Mesothelial cell of epicardium (in vitro differentiated cells): ENCODE data around the gene METTL16. TPM values are rescaled to one million over a fixed set of nuclear protein-coding genes. Genes with fewer than 3 reads are reported as not detected.

Experiments
- DNase-seq, 2 experiments: peaks; one replicate each; pipeline ENCODE4 v3.0.0; 2021; ENCODE audit warnings: low spot score in 2 of 2; ENCODE audit not compliant: unreplicated experiment in 2 of 2
- H3K27ac Mint-ChIP-seq: 2 replicates; pipeline ENCODE4 v1.8.0; 2021; ENCODE audit warnings: mixed read lengths
- H3K27me3 Mint-ChIP-seq: 2 replicates; pipeline ENCODE4 v1.8.0; 2021; ENCODE audit warnings: low read depth, mixed read lengths
- H3K36me3 Mint-ChIP-seq: 2 replicates; pipeline ENCODE4 v1.8.0; 2021; ENCODE audit warnings: mixed read lengths
- H3K4me1 Mint-ChIP-seq: 2 replicates; pipeline ENCODE4 v1.8.0; 2021; ENCODE audit warnings: mixed read lengths
- H3K4me3 Mint-ChIP-seq: 2 replicates; pipeline ENCODE4 v1.8.0; 2021; ENCODE audit warnings: mild to moderate bottlenecking, moderate library complexity, mixed read lengths
- H3K9me3 Mint-ChIP-seq: 2 replicates; pipeline ENCODE4 v1.8.0; 2021; ENCODE audit warnings: mixed read lengths
- CTCF ChIP-seq: fragments of 200-600 bp; sonication (generic); IDR thresholded peaks from one replicate; pipeline ENCODE4 v1.5.0; 2021; ENCODE audit warnings: antibody characterized with exemption; ENCODE audit not compliant: unreplicated experiment
- total RNA-seq: library from RNA; stranded (reverse); gene quantifications from 3 replicates; pipeline ENCODE4 v1.2.1, GENCODE V29; 2021

METTL16 gene
- total RNA-seq, 1 donor from 2014 or later: 42.3 TPM

GRCh38 chr17:2457913-2458312 lies 53.8 kb downstream of the METTL16 start:
- peaks cover 28% of the 10 kb centered on the region for H3K36me3 Mint-ChIP-seq
- no peak for TF ChIP-seq CTCF
- H3K4me3 Mint-ChIP-seq: no peak overlapping the region
- H3K27ac Mint-ChIP-seq: no peak overlapping the region
- H3K9me3 Mint-ChIP-seq: no peaks in the 10 kb centered on the region
- H3K27me3 Mint-ChIP-seq: no peaks in the 10 kb centered on the region
- H3K4me1 Mint-ChIP-seq: no peaks in the 10 kb centered on the region
- DNase-seq: no peak

- H3K27me3 Mint-ChIP-seq: no peaks in the 10 kb centered on the region
- H3K4me3 Mint-ChIP-seq: no peak overlapping the region
- no peaks in the 10 kb centered on the region for H3K4me1 Mint-ChIP-seq
- H3K27ac Mint-ChIP-seq: no peak overlapping the region
- no peak for TF ChIP-seq CTCF
- peaks cover 19% of the 10 kb centered on the region for H3K36me3 Mint-ChIP-seq
- DNase-seq: no peak
- no peaks in the 10 kb centered on the region for H3K9me3 Mint-ChIP-seq
These were observed 55.2 kb downstream of the METTL16 start for GRCh38 chr17:2456475-2456874.

GRCh38 chr17:2455956-2456355 lies 55.7 kb downstream of the METTL16 start:
- Mint-ChIP-seq H3K27ac (no peak overlapping the region), H3K27me3 (no peaks in the 10 kb centered on the region), H3K9me3 (no peaks in the 10 kb centered on the region), H3K4me1 (no peaks in the 10 kb centered on the region), H3K4me3 (no peak overlapping the region), H3K36me3 (peaks cover 20% of the 10 kb centered on the region)
- no peak for TF ChIP-seq CTCF
- DNase-seq: no peak

GRCh38 chr17:2453866-2454265 lies 57.8 kb downstream of the METTL16 start:
- no peak for DNase-seq
- H3K27me3 Mint-ChIP-seq: no peaks in the 10 kb centered on the region
- peaks cover 18% of the 10 kb centered on the region for H3K36me3 Mint-ChIP-seq
- no peak for TF ChIP-seq CTCF
- H3K4me3 Mint-ChIP-seq: no peak overlapping the region
- no peak overlapping the region for H3K27ac Mint-ChIP-seq
- H3K9me3 Mint-ChIP-seq: no peaks in the 10 kb centered on the region
- no peaks in the 10 kb centered on the region for H3K4me1 Mint-ChIP-seq

- Mint-ChIP-seq H3K4me3 (no peak overlapping the region), H3K36me3 (peaks cover 17% of the 10 kb centered on the region), H3K4me1 (no peaks in the 10 kb centered on the region), H3K9me3 (no peaks in the 10 kb centered on the region), H3K27ac (peak overlapping the region; percentile 18), H3K27me3 (no peaks in the 10 kb centered on the region)
- TF ChIP-seq CTCF: no peak
- no peak for DNase-seq
These were observed 58.4 kb downstream of the METTL16 start for GRCh38 chr17:2453325-2453724.

GRCh38 chr17:2452216-2452750 lies 59.4 kb downstream of the METTL16 start:
- H3K27ac Mint-ChIP-seq: no peak overlapping the region
- TF ChIP-seq CTCF: no peak
- H3K4me1 Mint-ChIP-seq: no peaks in the 10 kb centered on the region
- H3K9me3 Mint-ChIP-seq: no peaks in the 10 kb centered on the region
- DNase-seq: no peak
- no peak overlapping the region for H3K4me3 Mint-ChIP-seq
- H3K27me3 Mint-ChIP-seq: no peaks in the 10 kb centered on the region
- peaks cover 17% of the 10 kb centered on the region for H3K36me3 Mint-ChIP-seq
